ENCODE data around the gene CIAO3.
"Not testable (repeated sequence)": the region's sequence is repeated elsewhere in the genome, so short reads cannot be mapped to it uniquely, and the experiment has no call there.

CIAO3 gene

GRCh38 chr16:759110-759910, 18.5 kb upstream of the CIAO3 start:
- no peak for DNase-seq

- no peak for DNase-seq
Observed at GRCh38 chr16:756428-756827, 15.6 kb upstream of the CIAO3 start.

- DNase-seq: no peak
Observed at GRCh38 chr16:754656-755055, 13.9 kb upstream of the CIAO3 start.

- not testable (repeated sequence) for DNase-seq
Observed at GRCh38 chr16:754121-754607, 13.4 kb upstream of the CIAO3 start.

GRCh38 chr16:752007-752312, 11.2 kb upstream of the CIAO3 start:
- no peak for DNase-seq

GRCh38 chr16:751152-752006, 10.6 kb upstream of the CIAO3 start:
- no peak for DNase-seq

- no peak for DNase-seq
Observed at GRCh38 chr16:750485-750884, 9.7 kb upstream of the CIAO3 start.

GRCh38 chr16:749010-749409, 8.2 kb upstream of the CIAO3 start:
- no peak for DNase-seq

- no peak for DNase-seq
Observed at GRCh38 chr16:747978-748746, 7.4 kb upstream of the CIAO3 start.

- no peak for DNase-seq
Observed at GRCh38 chr16:746637-747036, 5.8 kb upstream of the CIAO3 start.

GRCh38 chr16:745739-746138, 4.9 kb upstream of the CIAO3 start:
- DNase-seq: no peak

GRCh38 chr16:743794-744500, 3.1 kb upstream of the CIAO3 start:
- no peak for DNase-seq

GRCh38 chr16:742894-743293, 2.1 kb upstream of the CIAO3 start:
- DNase-seq: not testable (repeated sequence)

GRCh38 chr16:741986-742629, 1.3 kb upstream of the CIAO3 start:
- no peak for DNase-seq

GRCh38 chr16:740459-740763, 386 bp downstream of the CIAO3 start:
- no peak for DNase-seq

- peak; percentile 28 for DNase-seq
Observed at GRCh38 chr16:739560-740458, 988 bp downstream of the CIAO3 start.

- no peak for DNase-seq
Observed at GRCh38 chr16:736936-737481, 3.8 kb downstream of the CIAO3 start.

- no peak for DNase-seq
Observed at GRCh38 chr16:735982-736453, 4.8 kb downstream of the CIAO3 start.

- no peak for DNase-seq
Observed at GRCh38 chr16:734981-735881, 5.6 kb downstream of the CIAO3 start.

All from femur (tissue), 1 donor.